ENCODE measurements around the gene CCNDBP1.

DNA sequence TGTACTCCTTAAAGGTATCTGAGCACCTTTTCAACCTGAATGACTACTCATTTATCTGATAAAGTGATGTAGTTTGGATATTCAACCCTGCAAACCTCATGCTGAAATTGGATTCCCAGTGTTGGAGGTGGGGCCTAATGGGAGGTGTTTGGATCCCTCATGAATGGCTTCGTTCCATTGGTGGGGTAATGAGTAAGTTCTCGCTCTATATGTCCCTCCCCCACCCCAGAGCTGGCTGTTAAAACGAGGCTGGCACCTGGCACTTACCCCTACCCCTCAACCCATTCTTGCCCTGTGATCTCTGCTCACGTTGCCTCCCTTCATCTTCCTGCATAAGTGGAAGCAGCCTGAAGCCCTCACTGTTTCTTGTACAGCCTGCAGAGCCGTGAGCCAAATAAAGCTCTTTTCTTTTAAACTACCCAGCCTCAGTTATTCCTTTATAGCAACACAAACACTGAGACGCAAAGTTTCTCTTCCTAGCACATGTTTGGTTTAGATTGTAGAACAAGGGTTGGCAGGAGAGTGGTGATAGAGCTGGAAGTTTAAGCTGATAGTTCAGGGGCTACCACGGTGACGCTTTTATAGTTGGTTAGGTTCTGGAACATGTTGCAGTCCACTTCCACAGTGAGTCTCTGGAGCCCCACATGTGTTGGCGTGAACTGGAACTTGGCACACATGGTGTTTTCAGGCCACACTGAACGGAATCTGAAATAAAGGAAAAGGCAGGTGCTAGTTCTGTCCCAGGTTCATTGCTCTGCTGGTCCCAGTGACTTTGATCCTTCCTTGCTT, 11.8 kb downstream of the CCNDBP1 start:
- TF ChIP-seq, protein P1, sequence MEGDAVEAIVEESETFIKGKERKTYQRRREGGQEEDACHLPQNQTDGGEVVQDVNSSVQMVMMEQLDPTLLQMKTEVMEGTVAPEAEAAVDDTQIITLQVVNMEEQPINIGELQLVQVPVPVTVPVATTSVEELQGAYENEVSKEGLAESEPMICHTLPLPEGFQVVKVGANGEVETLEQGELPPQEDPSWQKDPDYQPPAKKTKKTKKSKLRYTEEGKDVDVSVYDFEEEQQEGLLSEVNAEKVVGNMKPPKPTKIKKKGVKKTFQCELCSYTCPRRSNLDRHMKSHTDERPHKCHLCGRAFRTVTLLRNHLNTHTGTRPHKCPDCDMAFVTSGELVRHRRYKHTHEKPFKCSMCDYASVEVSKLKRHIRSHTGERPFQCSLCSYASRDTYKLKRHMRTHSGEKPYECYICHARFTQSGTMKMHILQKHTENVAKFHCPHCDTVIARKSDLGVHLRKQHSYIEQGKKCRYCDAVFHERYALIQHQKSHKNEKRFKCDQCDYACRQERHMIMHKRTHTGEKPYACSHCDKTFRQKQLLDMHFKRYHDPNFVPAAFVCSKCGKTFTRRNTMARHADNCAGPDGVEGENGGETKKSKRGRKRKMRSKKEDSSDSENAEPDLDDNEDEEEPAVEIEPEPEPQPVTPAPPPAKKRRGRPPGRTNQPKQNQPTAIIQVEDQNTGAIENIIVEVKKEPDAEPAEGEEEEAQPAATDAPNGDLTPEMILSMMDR (conservative IDR thresholded peaks at IDR 0.05) = no peak
- TF ChIP-seq ZFX (IDR thresholded peaks at IDR 0.05) = no peak
